HG03520 (cell line): ENCODE data around the gene CHST14.

Experiments used
- ATAC-seq: cut with Tn5 transposase; IDR thresholded peaks from one replicate; pipeline ENCODE4 v1.9.1; 2021; ENCODE audit warnings: mild to moderate bottlenecking, moderate library complexity; ENCODE audit not compliant: unreplicated experiment

Gene CHST14

DNA sequence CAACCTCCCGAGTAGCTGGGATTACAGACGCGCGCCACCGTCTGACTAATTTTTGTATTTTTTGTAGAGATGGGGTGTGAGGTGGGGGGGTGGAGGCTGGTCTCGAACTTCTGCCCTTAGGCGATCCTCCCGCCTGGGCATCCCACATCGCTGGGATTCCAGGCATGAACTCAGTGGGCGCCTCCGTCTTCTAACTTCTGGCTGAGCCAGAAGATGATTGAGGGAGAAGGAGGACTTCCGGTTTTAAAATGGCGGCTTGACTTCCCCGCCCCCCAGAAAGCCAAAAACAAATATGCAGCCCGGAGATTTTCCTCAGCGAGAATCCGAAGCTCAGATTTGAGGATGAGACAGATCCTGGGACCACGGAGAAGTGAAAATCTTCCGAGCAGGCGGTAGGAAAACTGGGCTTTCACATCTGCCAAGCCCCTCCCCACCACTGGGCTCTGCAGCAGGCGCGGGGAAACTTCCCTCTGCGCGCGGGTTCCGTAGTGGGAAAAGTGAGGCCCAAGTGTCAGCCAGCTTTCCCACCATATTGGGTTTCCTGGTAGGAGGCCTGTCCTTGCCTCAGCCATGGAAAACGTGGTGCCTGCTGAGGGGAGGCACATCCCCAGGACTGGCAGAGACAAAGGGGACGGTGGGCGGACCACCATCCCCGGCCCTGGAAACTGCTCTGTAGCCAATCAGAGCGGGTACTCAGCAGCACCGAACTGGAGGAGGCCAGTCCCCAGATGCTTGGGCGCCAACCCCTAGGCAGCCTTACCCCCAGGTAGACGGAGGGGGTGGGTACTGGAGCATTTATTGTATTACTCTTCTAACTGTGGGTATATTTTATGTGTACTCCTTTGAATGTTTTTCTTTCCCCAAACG, 17.3 kb downstream of the CHST14 start:
- ATAC-seq, result no peak

DNA sequence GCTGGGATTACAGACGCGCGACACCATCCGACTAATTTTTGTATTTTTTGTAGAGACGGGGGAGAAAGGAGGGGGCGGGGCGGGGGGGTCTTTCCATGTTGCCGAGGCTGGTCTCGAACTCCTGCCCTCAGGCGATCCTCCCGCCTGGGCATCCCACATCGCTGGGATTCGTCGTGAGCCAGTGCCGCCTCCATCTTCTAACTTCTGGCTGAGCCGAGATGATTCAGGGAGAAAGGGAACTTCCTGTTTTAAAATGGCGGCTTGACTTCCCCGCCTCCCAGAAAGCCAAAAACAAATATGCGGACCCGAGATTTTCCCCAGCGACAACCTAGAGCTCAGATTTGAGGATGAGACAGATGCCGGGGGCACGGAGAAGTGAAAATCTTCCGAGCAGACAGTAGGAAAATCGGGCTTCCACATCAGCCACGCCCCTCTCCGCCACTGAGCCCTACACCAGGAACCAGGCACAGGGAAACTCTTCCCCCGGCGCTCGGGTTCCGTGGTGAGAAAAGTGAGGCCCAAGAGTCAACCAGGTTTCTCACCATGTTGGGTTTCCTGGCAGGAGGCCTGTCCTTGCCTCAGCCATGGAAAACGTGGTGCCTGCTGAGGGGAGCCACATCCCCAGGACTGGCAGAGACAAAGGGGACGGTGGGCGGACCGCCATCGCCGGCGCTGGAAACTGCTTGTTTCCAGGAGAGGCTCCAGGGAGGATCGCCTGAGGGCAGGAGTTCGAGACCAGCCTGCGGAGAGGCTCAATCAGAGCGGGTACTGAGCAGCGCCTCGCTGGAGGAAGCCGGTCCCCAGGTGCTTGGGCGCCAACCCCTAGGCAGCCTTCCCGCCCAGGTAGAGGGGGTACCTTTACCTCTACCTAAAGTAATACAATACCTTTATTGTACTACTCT, 18.7 kb downstream of the CHST14 start:
- ATAC-seq, result no peak

DNA sequence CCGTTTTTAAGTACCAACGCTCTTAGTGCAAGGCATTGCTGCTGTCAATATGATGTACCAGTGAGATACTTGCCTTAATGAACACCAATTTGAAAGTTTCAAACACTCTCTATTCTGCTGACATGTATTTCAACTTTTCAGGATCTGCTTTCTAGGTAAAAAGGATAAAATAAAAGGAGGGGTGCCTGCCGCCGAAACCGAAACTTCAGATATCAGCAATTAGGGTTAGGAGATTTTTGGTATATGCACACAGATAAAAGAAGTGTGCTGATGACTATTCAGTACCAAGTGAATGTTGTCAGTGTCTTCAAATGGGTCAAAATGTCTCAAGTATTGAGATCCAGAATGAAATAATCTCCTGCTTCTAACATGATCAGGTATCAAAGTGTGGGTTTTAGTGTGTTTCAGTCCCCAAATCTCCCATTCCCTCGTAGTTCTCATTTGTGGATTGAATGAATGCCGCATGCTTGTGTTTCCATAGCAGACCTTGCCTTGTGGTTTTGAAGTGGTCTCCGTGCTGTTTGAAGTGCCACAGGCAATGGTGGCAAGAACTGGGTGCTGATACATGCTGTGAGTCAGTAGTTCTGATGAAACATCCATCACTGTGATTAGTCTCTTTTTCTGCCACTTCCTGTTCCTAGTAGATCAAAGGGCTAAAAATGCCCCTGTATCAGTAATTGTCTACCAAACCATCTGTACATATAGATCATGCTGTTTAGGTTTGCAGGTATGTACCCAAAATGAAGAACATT, 22.5 kb downstream of the CHST14 start:
- no peak for ATAC-seq

DNA sequence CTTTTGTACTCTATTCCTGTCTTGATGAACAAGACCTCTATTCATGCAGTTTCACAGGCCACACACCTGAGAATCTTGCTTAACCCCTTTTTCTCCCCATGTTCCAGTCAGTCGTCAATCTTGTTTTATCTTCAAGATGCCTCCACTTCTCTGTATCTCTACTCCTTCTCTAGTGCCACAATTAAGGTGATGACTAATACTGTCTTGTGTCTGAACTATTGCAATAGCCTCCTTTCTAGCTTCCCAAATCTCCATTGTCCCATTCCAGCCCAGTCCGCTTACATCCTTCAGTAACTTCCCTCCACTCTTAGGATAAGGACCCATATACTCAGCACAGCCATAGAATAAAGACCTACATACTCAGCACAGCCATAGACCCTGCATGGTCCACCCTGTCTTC, 24.7 kb downstream of the CHST14 start:
- no peak for ATAC-seq

DNA sequence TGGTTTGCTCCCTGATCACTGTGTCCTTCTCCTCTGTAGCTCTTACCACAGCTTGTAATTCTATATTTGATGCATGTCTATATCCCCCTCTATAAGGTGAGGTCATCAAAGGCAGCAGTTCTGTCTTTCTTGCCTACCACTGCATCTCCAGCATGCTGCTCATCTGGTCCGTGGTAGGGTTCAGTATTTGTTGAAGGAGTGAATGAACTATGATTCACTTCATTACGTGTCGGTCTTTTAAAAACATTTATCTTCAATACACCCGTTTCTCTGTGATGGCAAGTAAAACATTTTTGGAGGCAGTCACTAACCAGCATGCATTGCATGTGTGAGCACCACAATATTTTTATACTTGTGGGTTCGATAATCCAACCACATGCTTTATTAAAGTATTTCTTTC, 27.6 kb downstream of the CHST14 start:
- no peak for ATAC-seq

DNA sequence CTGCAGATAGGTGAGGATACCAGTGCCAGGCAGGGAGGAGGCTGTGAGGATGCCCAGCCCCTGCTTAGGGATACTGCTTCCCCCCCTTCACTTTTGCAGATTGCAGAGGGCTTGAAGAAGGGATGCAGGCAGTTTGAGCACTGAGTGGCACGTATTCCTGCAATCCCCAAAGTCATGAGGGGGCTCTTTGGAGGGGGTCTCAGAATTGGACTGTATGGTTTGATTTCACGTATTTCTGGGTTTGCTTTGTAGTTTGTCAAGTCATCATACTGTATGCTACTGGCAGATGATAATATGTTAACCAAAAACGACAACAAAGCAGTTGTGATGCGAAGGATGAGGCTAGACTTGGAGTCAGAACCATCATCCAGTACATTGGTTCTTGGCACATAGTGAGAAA, 28.1 kb downstream of the CHST14 start:
- ATAC-seq, result no peak

DNA sequence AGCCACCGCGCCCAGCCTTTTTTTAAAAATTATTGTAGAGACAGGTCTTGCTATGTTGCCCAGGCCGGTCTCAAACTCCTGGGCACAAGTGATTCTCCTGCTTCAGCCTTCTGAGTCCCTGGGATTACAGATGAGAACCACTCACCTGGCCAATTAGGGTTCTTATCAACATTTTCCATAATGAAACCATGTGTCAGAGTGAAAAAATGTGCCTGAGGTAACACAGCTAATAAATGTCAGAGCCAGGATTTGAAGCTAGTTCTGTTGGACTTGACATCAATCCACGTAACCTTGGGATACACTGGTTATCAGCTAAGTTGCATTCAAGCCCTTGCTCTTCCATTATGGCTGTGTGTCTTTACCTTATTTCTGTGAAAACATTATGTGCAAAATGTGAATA, 29.1 kb downstream of the CHST14 start:
- ATAC-seq, result no peak

DNA sequence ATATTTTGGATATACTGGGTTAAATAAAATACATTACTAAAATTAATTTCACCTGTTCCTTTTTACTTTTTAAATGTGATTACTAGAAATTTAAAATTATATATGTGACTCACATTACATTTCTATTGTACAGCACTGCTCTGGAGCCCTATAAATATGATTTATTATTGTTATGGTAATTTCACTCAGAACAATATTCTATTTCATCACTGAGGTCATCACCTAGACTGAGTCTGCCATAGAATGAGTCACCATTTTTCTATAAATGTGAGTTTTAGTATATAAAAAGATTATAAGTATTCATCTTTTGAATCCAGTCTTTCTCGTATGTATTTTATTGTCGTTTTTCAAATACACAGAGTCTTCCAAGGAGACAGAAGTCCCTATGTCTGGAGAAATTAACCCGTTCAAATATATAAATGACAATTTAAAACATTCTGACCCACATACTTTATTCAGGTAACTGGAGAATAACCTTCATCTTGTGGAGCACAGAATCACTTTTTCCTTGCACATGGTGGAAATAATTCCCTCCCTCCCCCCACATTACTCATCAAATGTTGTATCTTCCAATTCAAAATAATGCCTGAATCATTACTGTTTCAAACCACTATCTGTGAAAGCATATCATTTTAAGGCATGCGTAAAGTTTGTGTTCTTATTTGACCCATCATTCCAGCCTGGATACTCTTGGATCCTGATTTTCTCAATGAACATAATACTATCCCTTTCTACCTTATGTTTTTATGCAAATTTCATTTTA, 30.0 kb downstream of the CHST14 start:
- ATAC-seq, result no peak

DNA sequence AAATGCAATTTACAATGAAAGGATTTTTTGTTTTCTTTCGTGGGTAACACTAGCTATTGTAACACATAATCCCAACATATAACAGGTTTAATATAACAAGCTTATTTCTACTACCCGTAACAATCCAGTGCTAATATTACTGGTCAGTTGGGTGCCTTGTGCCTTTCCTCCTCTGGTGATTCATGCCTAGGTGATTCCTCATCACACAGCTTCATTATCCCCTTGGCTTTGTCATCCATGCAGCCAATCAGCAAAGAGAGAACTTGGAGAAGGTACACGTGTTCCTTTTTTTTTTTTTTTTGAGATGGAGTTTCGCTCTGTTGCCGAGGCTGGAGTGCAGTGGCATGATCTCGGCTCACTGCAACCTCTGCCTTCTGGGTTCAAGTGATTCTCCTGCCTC, 30.7 kb downstream of the CHST14 start:
- ATAC-seq, result no peak

DNA sequence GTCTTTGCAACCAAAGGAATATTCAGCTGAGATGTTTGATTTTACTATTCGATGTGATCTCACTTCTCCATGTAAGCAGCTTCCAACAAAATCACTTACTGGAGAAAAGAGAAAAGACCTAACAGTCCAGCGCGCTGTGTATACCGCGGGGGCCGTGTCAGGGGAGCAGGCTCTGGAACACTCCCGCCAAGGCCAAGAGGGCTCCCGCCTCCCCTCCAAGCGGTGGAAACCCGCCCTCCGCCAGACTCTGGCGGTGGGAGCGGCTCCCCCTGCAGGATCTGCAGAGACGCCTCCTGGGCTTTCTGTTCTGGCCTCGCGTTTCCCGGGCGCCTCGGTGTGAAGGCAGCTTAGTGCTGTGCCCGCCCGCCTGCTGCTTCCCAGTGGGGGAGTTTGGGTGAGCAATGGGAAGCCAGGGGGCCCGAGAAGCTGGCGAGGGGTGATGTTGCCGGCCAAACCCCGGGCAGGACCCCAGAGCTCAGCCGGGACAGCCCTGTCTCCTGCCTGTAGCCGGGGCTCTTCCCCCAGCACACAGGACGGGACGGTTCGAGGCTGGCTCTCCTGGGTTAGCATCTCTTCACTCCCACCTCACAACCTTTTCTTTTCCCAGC, 36.3 kb downstream of the CHST14 start:
- ATAC-seq, result no peak

DNA sequence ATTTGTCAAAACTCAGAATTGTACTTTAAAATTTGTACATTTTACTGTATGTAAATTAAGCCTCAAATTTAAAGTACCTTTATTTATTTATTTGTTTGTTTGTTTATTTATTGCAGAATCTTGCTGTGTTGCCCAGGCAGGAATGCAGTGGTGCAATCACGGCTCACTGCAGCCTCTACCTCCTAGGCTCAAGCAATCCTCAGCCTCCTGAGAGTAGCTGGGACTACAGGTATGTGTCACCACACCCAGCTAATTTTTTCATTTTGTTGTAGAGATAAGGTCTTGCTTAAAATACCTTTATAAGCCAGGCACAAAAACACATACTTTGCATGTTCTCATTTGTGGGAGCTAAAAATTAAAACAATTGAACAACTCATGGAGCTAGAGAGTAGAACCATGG, 37.4 kb downstream of the CHST14 start:
- ATAC-seq, result no peak

DNA sequence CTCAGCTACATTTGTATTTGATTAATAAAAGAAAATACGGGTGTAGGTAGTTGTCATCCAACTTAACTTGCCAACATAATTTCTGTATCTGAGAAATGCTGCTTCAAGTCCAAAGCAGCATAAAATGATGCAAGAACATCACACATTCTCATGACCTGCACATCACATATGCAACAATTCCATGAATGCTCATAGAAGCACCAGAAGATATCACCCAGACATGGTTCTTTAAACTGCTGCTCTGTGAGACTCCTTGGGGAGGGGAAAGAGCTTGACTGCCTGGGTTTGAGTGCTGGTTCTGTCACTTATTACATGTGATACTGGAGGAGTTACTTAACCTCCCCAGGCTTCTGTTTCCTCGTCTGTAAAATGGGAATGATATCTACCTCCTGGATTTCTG, 39.4 kb downstream of the CHST14 start:
- ATAC-seq, result no peak

DNA sequence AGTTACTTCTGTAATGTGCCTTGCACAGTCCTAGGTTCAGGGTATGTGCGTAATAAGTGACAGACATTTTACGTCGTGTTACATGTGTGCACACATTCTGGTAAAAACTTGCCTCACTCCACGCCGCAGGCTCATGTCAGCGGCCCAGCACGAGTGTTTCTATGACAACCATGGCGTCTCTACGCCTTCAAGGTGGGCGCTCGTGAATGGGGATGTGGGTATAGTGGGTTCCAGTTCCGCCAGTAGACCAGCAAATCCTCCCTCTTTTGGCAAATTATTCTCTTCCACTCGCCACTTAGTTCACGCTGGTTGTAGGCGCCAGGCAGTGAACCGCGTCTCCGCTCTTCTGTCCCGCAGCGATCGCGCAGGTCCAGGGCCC, 40.3 kb downstream of the CHST14 start:
- no peak for ATAC-seq

DNA sequence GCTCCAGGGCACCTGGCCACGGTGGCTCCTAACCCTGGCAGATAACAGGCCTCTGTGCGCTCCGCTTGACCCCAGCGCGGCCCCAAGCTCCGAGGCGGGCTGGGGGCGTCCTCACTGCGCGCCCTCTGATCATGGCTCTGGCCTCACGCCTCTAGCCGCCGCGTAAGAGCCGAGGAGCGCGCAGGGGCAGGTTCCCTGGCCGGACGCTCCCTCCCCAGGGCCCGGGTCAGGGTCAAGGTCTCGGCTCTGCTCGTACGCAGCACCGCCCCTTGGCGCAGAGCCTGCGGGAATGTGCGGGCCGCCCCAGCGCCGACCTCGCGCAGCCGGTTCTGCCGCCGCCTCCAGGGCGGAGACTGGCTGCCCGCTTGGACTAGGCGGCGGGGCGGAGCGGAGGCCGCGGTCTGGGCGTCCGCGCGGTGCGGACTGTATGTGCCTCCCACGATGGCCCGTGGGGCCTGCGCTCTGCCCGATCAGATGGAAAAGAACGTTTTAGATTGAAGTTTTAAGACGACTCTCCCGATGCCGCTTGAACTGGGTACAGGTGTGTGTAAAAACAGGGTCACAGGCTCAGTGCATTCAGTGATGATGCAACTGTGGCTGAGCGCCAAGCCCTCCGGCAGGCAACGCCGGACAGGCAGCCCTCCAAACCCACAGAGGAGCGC, 40.8 kb downstream of the CHST14 start:
- ATAC-seq, result no peak

DNA sequence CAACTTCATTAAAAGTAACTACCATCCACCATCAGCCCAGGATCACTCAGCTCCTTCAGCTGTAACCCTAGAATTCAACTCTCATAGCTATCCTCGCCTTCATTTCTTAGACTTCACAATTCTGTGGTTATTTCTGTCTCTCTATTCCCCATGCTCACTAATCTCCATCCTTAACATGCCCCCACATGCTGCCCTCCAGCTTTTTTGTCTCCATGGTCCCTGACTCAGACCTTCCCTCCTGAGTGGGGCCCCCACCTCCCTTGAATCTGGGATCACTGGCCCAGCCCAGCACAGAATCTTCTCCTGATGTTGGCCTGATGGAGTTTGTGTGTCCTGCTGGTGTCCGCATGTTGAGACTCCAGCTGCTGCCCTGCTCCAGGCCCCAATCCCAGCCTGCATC, 41.7 kb downstream of the CHST14 start:
- no peak for ATAC-seq

DNA sequence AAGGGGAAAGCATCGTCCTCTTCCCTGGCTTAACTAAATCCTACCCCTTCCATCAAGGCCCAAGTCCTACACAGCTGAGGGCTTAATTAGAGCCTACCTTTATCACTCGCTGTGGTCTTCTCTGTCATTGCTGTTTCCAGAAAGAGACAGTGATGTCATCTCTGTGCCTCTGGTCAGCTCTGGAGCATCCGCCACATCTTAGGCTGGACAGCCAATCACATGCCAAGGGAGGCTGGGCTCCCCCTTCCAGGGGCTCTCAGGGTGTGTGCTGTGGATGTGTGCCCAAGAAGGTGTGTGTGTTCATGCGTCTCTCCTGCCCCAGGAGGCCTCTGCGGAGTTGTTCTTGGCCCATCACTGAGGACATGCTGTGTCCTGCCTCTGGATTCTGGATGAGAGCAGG, 42.8 kb downstream of the CHST14 start:
- no peak for ATAC-seq

DNA sequence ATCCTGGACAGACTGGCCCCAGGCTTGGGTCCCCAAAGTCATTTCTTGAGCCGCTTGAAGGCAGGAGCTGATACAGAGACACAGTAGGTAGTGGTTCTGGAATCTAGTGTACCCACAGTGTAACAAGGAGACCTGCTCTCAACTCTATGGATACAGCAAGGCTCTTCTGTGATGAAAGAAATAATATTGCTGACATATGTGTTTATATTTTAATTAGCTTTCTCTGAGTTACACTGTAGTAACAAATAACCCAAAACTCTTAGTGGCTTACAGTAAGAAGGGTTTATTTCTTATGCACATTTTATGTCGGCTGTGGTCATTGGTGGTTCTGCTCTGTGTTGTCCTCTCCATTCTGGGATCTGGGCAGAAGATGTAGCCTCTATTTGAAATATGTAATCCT, 45.5 kb downstream of the CHST14 start:
- ATAC-seq, result no peak
